ENCODE data around the gene CYREN. TPM values are rescaled to one million over a fixed set of nuclear protein-coding genes. Genes with fewer than 3 reads are reported as not detected.
A peak's percentile ranks its signal among the peaks of the same experiment; 100 is the strongest.

The CYREN gene
- total and polyA plus RNA-seq, 2 of the 13 experiments (the other 11 are each of a cell fraction or from before 2014, with no cell fraction given): 20.7 to 60.7 TPM

DNA sequence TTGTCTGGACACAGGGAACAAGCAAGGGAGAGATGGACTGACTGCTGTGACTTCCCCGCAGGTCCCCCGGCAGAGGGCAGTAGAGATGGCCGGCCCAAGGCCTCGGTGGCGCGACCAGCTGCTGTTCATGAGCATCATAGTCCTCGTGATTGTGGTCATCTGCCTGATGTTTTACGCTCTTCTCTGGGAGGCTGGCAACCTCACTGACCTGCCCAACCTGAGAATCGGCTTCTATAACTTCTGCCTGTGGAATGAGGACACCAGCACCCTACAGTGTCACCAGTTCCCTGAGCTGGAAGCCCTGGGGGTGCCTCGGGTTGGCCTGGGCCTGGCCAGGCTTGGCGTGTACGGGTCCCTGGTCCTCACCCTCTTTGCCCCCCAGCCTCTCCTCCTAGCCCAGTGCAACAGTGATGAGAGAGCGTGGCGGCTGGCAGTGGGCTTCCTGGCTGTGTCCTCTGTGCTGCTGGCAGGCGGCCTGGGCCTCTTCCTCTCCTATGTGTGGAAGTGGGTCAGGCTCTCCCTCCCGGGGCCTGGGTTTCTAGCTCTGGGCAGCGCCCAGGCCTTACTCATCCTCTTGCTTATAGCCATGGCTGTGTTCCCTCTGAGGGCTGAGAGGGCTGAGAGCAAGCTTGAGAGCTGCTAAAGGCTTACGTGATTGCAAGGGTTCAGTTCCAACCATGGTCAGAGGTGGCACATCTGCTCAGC, 6.0 kb downstream of the CYREN start:
- Histone ChIP-seq H3K9ac (ENCODE audit: insufficient read depth, low read depth, low read length) (no peak overlapping the region), H3K36me3 (replicated peaks in 1 of 2; ENCODE audit: control insufficient read depth in 1 of 2, insufficient read depth in 2 of 2, low read length in 2 of 2) (peaks cover 6 to 50% of the 10 kb centered on the region in 2 experiments; a peak in 4 of 5 replicates), H3K9me3 (ENCODE audit: low read length) (peaks cover 11% of the 10 kb centered on the region), H2AFZ (ENCODE audit: low read length) (no peak overlapping the region), H3K27ac (ENCODE audit: extremely low read length, insufficient read depth, low read length) (no peak overlapping the region), H3K4me2 (ENCODE audit: low read depth, low read length) (no peak overlapping the region), H4K20me1 (ENCODE audit: insufficient read depth, low read length) (peaks cover 15% of the 10 kb centered on the region), H3K4me1 (ENCODE audit: insufficient read depth, low read length) (peaks cover 55% of the 10 kb centered on the region), H3K4me3 (replicated peaks in 1 of 3; ENCODE audit: insufficient read depth in 1 of 3, low read depth in 2 of 3, low read length in 3 of 3) (no peak overlapping the region), H3K79me2 (ENCODE audit: insufficient read depth, low read length) (peaks cover 34% of the 10 kb centered on the region), H3K27me3 (ENCODE audit: control insufficient read depth in 1 of 2, insufficient read depth in 2 of 2, low read length in 2 of 2) (no peaks in the 10 kb centered on the region; a peak in 1 of 5 replicates)
- WGBS (ENCODE audit: low lambda C conversion rate): 85% methylated on average over 9 of the region's 18 CpGs
- FAIRE-seq (no peak), DNase-seq (ENCODE audit: low spot score) (no peak), ATAC-seq (peak; percentile 21)
- ChIA-PET POLR2A (interaction anchor here (1.4 to 3.2 kb wide), 3 partner anchors 17 to 172 kb away, joined by 3 to 19 read pairs (median 9); partner anchors contain the start of gene TMEM140), CTCF (ENCODE audit: low intra/inter-chr PET ratio, low total read pairs) (no interaction called here)
- intact Hi-C loops (cut with micrococcal nuclease; ENCODE audit: unreplicated experiment): no loop called here
- in situ Hi-C loops (cut with HindIII; ENCODE audit: extremely low pct_ligation_motif_present, low pct_unique_long_range_greater_than_20kb): loop anchor here (5.0 kb wide), 1 partner anchor 172 kb away; no protein-coding TSS in a partner anchor
- no TSS peak for BruUV-seq (replicated peaks)
- TF ChIP-seq SALL1 (CRISPR knock-in tag; IDR thresholded peaks at IDR 0.05) (no peak), ZNF256 (CRISPR knock-in tag; conservative IDR thresholded peaks at IDR 0.05) (no peak), IRF9 (CRISPR knock-in tag; IDR thresholded peaks at IDR 0.05; ENCODE audit: borderline replicate concordance) (no peak), AGO2 (optimal IDR thresholded peaks at IDR 0.05; ENCODE audit: low read depth, low read length) (peak; percentile 97), POLR2A (IDR thresholded peaks at IDR 0.05; ENCODE audit: insufficient read depth in 1 of 2, low read depth in 2 of 2, low read length in 2 of 2) (peak in 1 of 2 experiments; percentile 44; a peak in 2 of 4 replicates), JDP2 (CRISPR knock-in tag; IDR thresholded peaks at IDR 0.05; ENCODE audit: borderline replicate concordance) (no peak), ARNT2 (CRISPR knock-in tag; IDR thresholded peaks at IDR 0.05; ENCODE audit: low read depth) (no peak), ZNF460 (CRISPR knock-in tag; IDR thresholded peaks at IDR 0.05; ENCODE audit: borderline replicate concordance) (no peak), BRF2 (CRISPR knock-in tag; IDR thresholded peaks at IDR 0.05) (no peak), PAX8 (CRISPR knock-in tag; IDR thresholded peaks at IDR 0.05; ENCODE audit: borderline replicate concordance) (no peak), ZNF646 (CRISPR knock-in tag; IDR thresholded peaks at IDR 0.05) (no peak), GFI1 (CRISPR knock-in tag; IDR thresholded peaks at IDR 0.05; ENCODE audit: borderline replicate concordance) (no peak), EP300 (IDR thresholded peaks at IDR 0.05; ENCODE audit: low read depth in 2 of 2, low read length in 2 of 2) (no peak), EP300 (CRISPR knock-in tag; IDR thresholded peaks at IDR 0.05; ENCODE audit: borderline replicate concordance) (no peak), POLR2G (IDR thresholded peaks at IDR 0.05; ENCODE audit: low read depth, low read length) (peak; percentile 19; the same call in 1 of the 2 replicates)
